Mesothelial cell of epicardium (in vitro differentiated cells): ENCODE results near the gene LDLRAD4. TPM values are rescaled to one million over a fixed set of nuclear protein-coding genes. Genes with fewer than 3 reads are reported as not detected.
"Not testable (repeated sequence)": the region's sequence is repeated elsewhere in the genome, so short reads cannot be mapped to it uniquely, and the experiment has no call there.

Experiments used
- DNase-seq, 2 experiments: peaks; one replicate each; pipeline ENCODE4 v3.0.0; 2021; ENCODE audit warnings: low spot score in 2 of 2; ENCODE audit not compliant: unreplicated experiment in 2 of 2
- H3K27ac Mint-ChIP-seq: 2 replicates; pipeline ENCODE4 v1.8.0; 2021; ENCODE audit warnings: mixed read lengths
- H3K27me3 Mint-ChIP-seq: 2 replicates; pipeline ENCODE4 v1.8.0; 2021; ENCODE audit warnings: low read depth, mixed read lengths
- H3K36me3 Mint-ChIP-seq: 2 replicates; pipeline ENCODE4 v1.8.0; 2021; ENCODE audit warnings: mixed read lengths
- H3K4me1 Mint-ChIP-seq: 2 replicates; pipeline ENCODE4 v1.8.0; 2021; ENCODE audit warnings: mixed read lengths
- H3K4me3 Mint-ChIP-seq: 2 replicates; pipeline ENCODE4 v1.8.0; 2021; ENCODE audit warnings: mild to moderate bottlenecking, moderate library complexity, mixed read lengths
- H3K9me3 Mint-ChIP-seq: 2 replicates; pipeline ENCODE4 v1.8.0; 2021; ENCODE audit warnings: mixed read lengths
- CTCF ChIP-seq: fragments of 200-600 bp; sonication (generic); IDR thresholded peaks from one replicate; pipeline ENCODE4 v1.5.0; 2021; ENCODE audit warnings: antibody characterized with exemption; ENCODE audit not compliant: unreplicated experiment
- total RNA-seq: library from RNA; stranded (reverse); gene quantifications from 3 replicates; pipeline ENCODE4 v1.2.1, GENCODE V29; 2021

Gene LDLRAD4
- total RNA-seq, 1 donor from 2014 or later: 29.7 TPM

- Mint-ChIP-seq H3K27ac (no peak overlapping the region), H3K4me3 (no peak overlapping the region), H3K36me3 (peaks cover 6% of the 10 kb centered on the region), H3K9me3 (peaks cover 14% of the 10 kb centered on the region), H3K27me3 (no peaks in the 10 kb centered on the region), H3K4me1 (peaks cover 11% of the 10 kb centered on the region)
- TF ChIP-seq CTCF: no peak
- no peak for DNase-seq
Observed at GRCh38 chr18:13471971-13472628, 253.5 kb downstream of the LDLRAD4 start.

- Mint-ChIP-seq H3K4me1 (peaks cover 11% of the 10 kb centered on the region), H3K4me3 (no peak overlapping the region), H3K27me3 (no peaks in the 10 kb centered on the region), H3K36me3 (no peaks in the 10 kb centered on the region), H3K27ac (no peak overlapping the region), H3K9me3 (peaks cover 5% of the 10 kb centered on the region)
- TF ChIP-seq CTCF: no peak
- no peak for DNase-seq
Observed at GRCh38 chr18:13473751-13474150, 255.2 kb downstream of the LDLRAD4 start.

DNA sequence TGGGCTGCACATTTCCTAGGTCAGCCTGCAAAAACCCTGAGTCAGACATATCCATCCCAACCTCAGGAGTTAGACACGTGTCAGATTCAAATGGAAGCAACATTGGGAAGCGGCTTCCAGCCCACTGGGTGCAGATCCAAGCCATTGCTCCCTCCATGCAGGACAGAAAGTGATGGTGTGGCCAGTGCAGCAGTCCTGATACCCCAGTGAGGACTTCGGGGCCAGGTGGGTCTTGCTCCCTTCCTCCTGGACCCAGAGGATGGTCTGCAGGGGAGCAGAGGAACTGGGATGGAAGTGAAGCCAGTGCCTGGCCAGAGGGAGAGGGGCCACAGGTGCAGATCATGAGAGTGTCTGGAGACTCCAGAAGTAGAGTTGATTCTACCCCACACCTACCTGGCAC lies 255.8 kb downstream of the LDLRAD4 start:
- Mint-ChIP-seq H3K9me3 (peaks cover under 1% of the 10 kb centered on the region), H3K27me3 (no peaks in the 10 kb centered on the region), H3K4me3 (no peak overlapping the region), H3K4me1 (peaks cover 11% of the 10 kb centered on the region), H3K36me3 (no peaks in the 10 kb centered on the region), H3K27ac (no peak overlapping the region)
- no peak for TF ChIP-seq CTCF
- no peak for DNase-seq

GRCh38 chr18:13474907-13475545 lies 256.5 kb downstream of the LDLRAD4 start:
- H3K27me3 Mint-ChIP-seq: no peaks in the 10 kb centered on the region
- no peak for TF ChIP-seq CTCF
- no peak overlapping the region for H3K4me3 Mint-ChIP-seq
- DNase-seq: no peak
- H3K4me1 Mint-ChIP-seq: peaks cover 11% of the 10 kb centered on the region
- no peaks in the 10 kb centered on the region for H3K36me3 Mint-ChIP-seq
- no peak overlapping the region for H3K27ac Mint-ChIP-seq
- H3K9me3 Mint-ChIP-seq: no peaks in the 10 kb centered on the region

DNA sequence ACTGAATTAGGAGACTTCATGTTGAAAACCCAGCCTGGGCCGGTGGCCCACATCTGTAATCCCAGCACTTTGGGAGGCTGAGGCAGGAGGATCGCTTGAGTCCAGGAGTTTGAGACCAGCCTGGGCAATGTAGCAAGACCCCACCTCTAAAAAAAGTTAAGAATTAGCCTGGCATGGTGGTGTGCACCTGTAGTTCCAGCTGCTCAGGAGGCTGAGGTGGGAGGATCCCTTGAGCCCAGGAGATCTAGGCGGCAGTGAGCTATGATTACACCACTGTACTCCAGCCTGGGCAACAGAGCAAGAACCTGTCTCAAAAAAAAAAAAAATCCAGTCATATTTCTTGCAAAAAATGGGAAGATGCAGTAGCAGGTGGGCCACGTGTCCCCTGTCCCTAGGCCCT lies 257.8 kb downstream of the LDLRAD4 start:
- peaks cover 11% of the 10 kb centered on the region for H3K4me1 Mint-ChIP-seq
- not testable (repeated sequence) for DNase-seq, H3K27me3 Mint-ChIP-seq, H3K9me3 Mint-ChIP-seq, H3K27ac Mint-ChIP-seq, H3K4me3 Mint-ChIP-seq, H3K36me3 Mint-ChIP-seq

DNA sequence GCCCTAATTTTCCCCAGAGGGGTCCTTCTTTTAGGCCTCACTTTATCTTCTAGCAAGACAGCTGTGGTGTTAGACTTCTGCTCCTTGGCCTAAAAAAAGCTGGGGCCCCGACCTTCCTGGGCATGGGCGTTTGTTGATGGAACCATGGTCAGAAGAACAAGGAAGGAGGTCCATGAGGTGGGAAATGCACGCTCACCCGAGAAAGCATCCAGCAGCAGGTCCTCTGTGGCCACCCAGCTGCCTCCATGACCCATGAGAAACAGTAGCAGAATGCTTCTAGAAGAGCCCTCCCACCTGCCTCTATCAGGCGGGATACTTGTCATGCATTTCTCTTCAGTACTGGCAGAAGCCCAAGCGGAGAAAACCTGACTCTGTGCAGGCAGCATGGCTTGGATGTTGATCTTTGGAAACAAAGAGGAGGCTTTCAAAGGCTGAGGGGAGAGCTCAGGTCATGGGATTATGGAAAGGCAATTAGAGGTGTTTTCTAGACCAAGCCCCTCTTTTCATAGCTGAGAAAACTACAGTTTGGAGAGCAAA lies 258.7 kb downstream of the LDLRAD4 start:
- DNase-seq: no peak
- no peak for TF ChIP-seq CTCF
- Mint-ChIP-seq H3K36me3 (no peaks in the 10 kb centered on the region), H3K4me1 (peaks cover 9% of the 10 kb centered on the region), H3K4me3 (no peak overlapping the region), H3K27me3 (no peaks in the 10 kb centered on the region), H3K9me3 (no peaks in the 10 kb centered on the region), H3K27ac (no peak overlapping the region)
